Panc1 (cell line): ENCODE data around the gene HES1.

Source experiments
- CTCF ChIP-seq: fragments of 450-650 bp; IDR thresholded peaks from 2 replicates; pipeline ENCODE4 v1.5.1; 2017; ENCODE audit warnings: mild to moderate bottlenecking
- POLR2AphosphoS5 ChIP-seq: IDR thresholded peaks from 2 replicates; pipeline ENCODE4 v1.6.1; 2012; ENCODE audit warnings: mild to moderate bottlenecking, low read depth, low read length, moderate library complexity
- TCF7L2 ChIP-seq: IDR thresholded peaks from 2 replicates; pipeline ENCODE4 v1.6.1; 2011; ENCODE audit warnings: mild to moderate bottlenecking, low read depth, low read length, inconsistent platforms

GRCh38 chr3:194087995-194088855 lies 47.7 kb upstream of the HES1 start:
- TF ChIP-seq CTCF (no peak), POLR2AphosphoS5 (no peak), TCF7L2 (no peak)
